ENCODE results near the gene C16orf74.

C16orf74 gene

GRCh38 chr16:85722128-85722893 lies 28.6 kb downstream of the C16orf74 start:
- Histone ChIP-seq H3K27ac (ENCODE audit: insufficient read depth, low read length, poor library complexity, severe bottlenecking) (no peak overlapping the region), H3K4me1 (ENCODE audit: control insufficient read depth, insufficient read depth, low read length, poor library complexity, severe bottlenecking) (no peaks in the 10 kb centered on the region), H3K36me3 (ENCODE audit: control insufficient read depth, insufficient read depth, low read length) (no peaks in the 10 kb centered on the region), H3K27me3 (replicated peaks; ENCODE audit: control insufficient read depth, insufficient read depth, low read length, poor library complexity, severe bottlenecking) (no peaks in the 10 kb centered on the region), H3K4me3 (ENCODE audit: insufficient read depth, low read depth, low read length, poor library complexity, severe bottlenecking) (no peak overlapping the region), H3K9me3 (ENCODE audit: control insufficient read depth, low read length) (no peaks in the 10 kb centered on the region)
- no peak for DNase-seq

GRCh38 chr16:85720302-85720637 lies 30.6 kb downstream of the C16orf74 start:
- Histone ChIP-seq H3K9me3 (ENCODE audit: control insufficient read depth, low read length) (no peaks in the 10 kb centered on the region), H3K27me3 (replicated peaks; ENCODE audit: control insufficient read depth, insufficient read depth, low read length, poor library complexity, severe bottlenecking) (peaks cover 3% of the 10 kb centered on the region), H3K4me3 (ENCODE audit: insufficient read depth, low read depth, low read length, poor library complexity, severe bottlenecking) (no peak overlapping the region), H3K36me3 (ENCODE audit: control insufficient read depth, insufficient read depth, low read length) (no peaks in the 10 kb centered on the region), H3K4me1 (ENCODE audit: control insufficient read depth, insufficient read depth, low read length, poor library complexity, severe bottlenecking) (no peaks in the 10 kb centered on the region), H3K27ac (ENCODE audit: insufficient read depth, low read length, poor library complexity, severe bottlenecking) (no peak overlapping the region)
- DNase-seq, result no peak

GRCh38 chr16:85719605-85720301 lies 31.1 kb downstream of the C16orf74 start:
- Histone ChIP-seq H3K4me3 (ENCODE audit: insufficient read depth, low read depth, low read length, poor library complexity, severe bottlenecking) (no peak overlapping the region), H3K27me3 (replicated peaks; ENCODE audit: control insufficient read depth, insufficient read depth, low read length, poor library complexity, severe bottlenecking) (peaks cover 3% of the 10 kb centered on the region), H3K36me3 (ENCODE audit: control insufficient read depth, insufficient read depth, low read length) (no peaks in the 10 kb centered on the region), H3K4me1 (ENCODE audit: control insufficient read depth, insufficient read depth, low read length, poor library complexity, severe bottlenecking) (no peaks in the 10 kb centered on the region), H3K9me3 (ENCODE audit: control insufficient read depth, low read length) (no peaks in the 10 kb centered on the region), H3K27ac (ENCODE audit: insufficient read depth, low read length, poor library complexity, severe bottlenecking) (no peak overlapping the region)
- DNase-seq, result no peak

GRCh38 chr16:85718682-85719081 lies 32.2 kb downstream of the C16orf74 start:
- Histone ChIP-seq H3K27ac (ENCODE audit: insufficient read depth, low read length, poor library complexity, severe bottlenecking) (no peak overlapping the region), H3K36me3 (ENCODE audit: control insufficient read depth, insufficient read depth, low read length) (no peaks in the 10 kb centered on the region), H3K27me3 (replicated peaks; ENCODE audit: control insufficient read depth, insufficient read depth, low read length, poor library complexity, severe bottlenecking) (peaks cover 3% of the 10 kb centered on the region), H3K4me3 (ENCODE audit: insufficient read depth, low read depth, low read length, poor library complexity, severe bottlenecking) (no peak overlapping the region), H3K4me1 (ENCODE audit: control insufficient read depth, insufficient read depth, low read length, poor library complexity, severe bottlenecking) (no peaks in the 10 kb centered on the region), H3K9me3 (ENCODE audit: control insufficient read depth, low read length) (no peaks in the 10 kb centered on the region)
- no peak for DNase-seq

- Histone ChIP-seq H3K4me1 (ENCODE audit: control insufficient read depth, insufficient read depth, low read length, poor library complexity, severe bottlenecking) (no peaks in the 10 kb centered on the region), H3K27ac (ENCODE audit: insufficient read depth, low read length, poor library complexity, severe bottlenecking) (no peak overlapping the region), H3K9me3 (ENCODE audit: control insufficient read depth, low read length) (no peaks in the 10 kb centered on the region), H3K36me3 (ENCODE audit: control insufficient read depth, insufficient read depth, low read length) (no peaks in the 10 kb centered on the region), H3K4me3 (ENCODE audit: insufficient read depth, low read depth, low read length, poor library complexity, severe bottlenecking) (no peak overlapping the region), H3K27me3 (replicated peaks; ENCODE audit: control insufficient read depth, insufficient read depth, low read length, poor library complexity, severe bottlenecking) (peaks cover 3% of the 10 kb centered on the region)
- no peak for DNase-seq
These were observed 32.8 kb downstream of the C16orf74 start for GRCh38 chr16:85718153-85718477.

DNA sequence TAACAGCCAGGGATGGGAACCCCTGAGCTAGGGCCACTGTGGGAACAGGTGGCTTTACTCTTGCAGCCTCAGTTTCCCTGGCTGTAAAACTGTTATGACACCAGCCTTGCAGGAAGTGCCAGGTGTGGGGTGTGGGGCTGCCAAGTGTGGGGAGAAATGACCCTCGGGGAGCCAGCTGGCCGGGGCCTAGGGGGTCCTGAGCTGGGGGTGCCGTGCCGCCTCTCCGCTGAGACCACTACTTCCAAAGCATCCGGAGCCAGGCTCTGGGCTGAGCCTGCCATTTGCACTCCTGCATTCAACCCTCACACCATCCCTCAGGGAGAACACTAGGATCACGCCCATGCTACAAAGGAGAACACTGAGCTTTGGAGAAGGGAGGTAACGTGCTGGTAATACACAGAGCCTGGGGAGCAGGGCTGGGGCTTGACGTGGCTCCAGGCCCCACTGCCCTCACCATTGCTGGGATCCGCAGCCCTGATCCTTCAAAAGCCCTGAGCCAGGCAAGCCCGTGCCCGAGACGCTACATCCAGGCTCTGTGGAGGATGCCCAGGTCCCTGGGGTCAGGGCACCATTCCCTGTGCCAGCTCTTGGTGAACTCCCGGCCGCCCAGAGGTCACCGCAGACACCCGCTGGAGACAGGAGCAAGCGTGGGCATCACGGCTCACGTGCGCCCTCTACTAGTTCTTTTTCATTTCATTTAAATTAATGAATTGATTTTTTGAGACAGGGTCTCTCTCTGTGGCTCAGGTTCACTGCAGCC lies 33.3 kb downstream of the C16orf74 start:
- DNase-seq, result peak; percentile 10 to 36 (median 15)
- H3K4me3 ChIP-seq (ENCODE audit: insufficient read depth, low read depth, low read length, poor library complexity, severe bottlenecking), result no peak overlapping the region
- no peaks in the 10 kb centered on the region for H3K4me1 ChIP-seq (ENCODE audit: control insufficient read depth, insufficient read depth, low read length, poor library complexity, severe bottlenecking)
- no peaks in the 10 kb centered on the region for H3K9me3 ChIP-seq (ENCODE audit: control insufficient read depth, low read length)
- H3K27me3 ChIP-seq (replicated peaks; ENCODE audit: control insufficient read depth, insufficient read depth, low read length, poor library complexity, severe bottlenecking), result peaks cover 3% of the 10 kb centered on the region
- no peak overlapping the region for H3K27ac ChIP-seq (ENCODE audit: insufficient read depth, low read length, poor library complexity, severe bottlenecking)
- no peaks in the 10 kb centered on the region for H3K36me3 ChIP-seq (ENCODE audit: control insufficient read depth, insufficient read depth, low read length)

DNA sequence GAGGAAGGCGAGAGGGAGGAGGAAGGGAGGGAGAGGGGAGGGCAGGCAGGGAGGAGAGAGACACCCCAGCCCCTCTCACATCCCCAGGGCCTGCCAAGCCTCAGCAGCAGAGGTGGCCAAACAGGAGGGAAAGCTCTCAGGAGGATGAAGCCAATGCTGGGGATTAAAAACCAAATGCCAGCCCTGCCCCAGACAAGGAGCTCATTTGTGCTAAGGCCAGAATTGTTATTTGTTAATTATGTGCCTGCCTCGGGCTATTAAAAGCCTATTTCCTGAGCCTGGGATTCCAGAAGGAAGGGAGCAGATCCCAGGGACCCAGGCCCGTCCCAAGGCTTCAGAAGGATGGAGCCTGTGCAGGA lies 34.2 kb downstream of the C16orf74 start:
- Histone ChIP-seq H3K4me1 (ENCODE audit: control insufficient read depth, insufficient read depth, low read length, poor library complexity, severe bottlenecking) (no peaks in the 10 kb centered on the region), H3K36me3 (ENCODE audit: control insufficient read depth, insufficient read depth, low read length) (no peaks in the 10 kb centered on the region), H3K27me3 (replicated peaks; ENCODE audit: control insufficient read depth, insufficient read depth, low read length, poor library complexity, severe bottlenecking) (peaks cover 3% of the 10 kb centered on the region), H3K27ac (ENCODE audit: insufficient read depth, low read length, poor library complexity, severe bottlenecking) (no peak overlapping the region), H3K9me3 (ENCODE audit: control insufficient read depth, low read length) (no peaks in the 10 kb centered on the region), H3K4me3 (ENCODE audit: insufficient read depth, low read depth, low read length, poor library complexity, severe bottlenecking) (no peak overlapping the region)
- DNase-seq, result no peak

- Histone ChIP-seq H3K4me3 (ENCODE audit: insufficient read depth, low read depth, low read length, poor library complexity, severe bottlenecking) (no peak overlapping the region), H3K27me3 (replicated peaks; ENCODE audit: control insufficient read depth, insufficient read depth, low read length, poor library complexity, severe bottlenecking) (peaks cover 3% of the 10 kb centered on the region), H3K27ac (ENCODE audit: insufficient read depth, low read length, poor library complexity, severe bottlenecking) (no peak overlapping the region), H3K9me3 (ENCODE audit: control insufficient read depth, low read length) (no peaks in the 10 kb centered on the region), H3K36me3 (ENCODE audit: control insufficient read depth, insufficient read depth, low read length) (no peaks in the 10 kb centered on the region), H3K4me1 (ENCODE audit: control insufficient read depth, insufficient read depth, low read length, poor library complexity, severe bottlenecking) (no peaks in the 10 kb centered on the region)
- DNase-seq, result no peak
These were observed 34.7 kb downstream of the C16orf74 start for GRCh38 chr16:85716022-85716679.

- Histone ChIP-seq H3K36me3 (ENCODE audit: control insufficient read depth, insufficient read depth, low read length) (no peaks in the 10 kb centered on the region), H3K4me1 (ENCODE audit: control insufficient read depth, insufficient read depth, low read length, poor library complexity, severe bottlenecking) (no peaks in the 10 kb centered on the region), H3K9me3 (ENCODE audit: control insufficient read depth, low read length) (no peaks in the 10 kb centered on the region), H3K27ac (ENCODE audit: insufficient read depth, low read length, poor library complexity, severe bottlenecking) (no peak overlapping the region), H3K27me3 (replicated peaks; ENCODE audit: control insufficient read depth, insufficient read depth, low read length, poor library complexity, severe bottlenecking) (peaks cover 3% of the 10 kb centered on the region), H3K4me3 (ENCODE audit: insufficient read depth, low read depth, low read length, poor library complexity, severe bottlenecking) (no peak overlapping the region)
- no peak for DNase-seq
These were observed 35.5 kb downstream of the C16orf74 start for GRCh38 chr16:85715169-85716021.
